NCI-H446 (cell line): ENCODE results near the gene RECQL5.

Source experiments
- DNase-seq, 2 experiments: peaks; one replicate each; lab custom pipeline; 2025; lab: John Stamatoyannopoulos, UW

RECQL5 gene

GRCh38 chr17:75688209-75688825, 21.4 kb upstream of the RECQL5 start:
- DNase-seq: no peak

DNA sequence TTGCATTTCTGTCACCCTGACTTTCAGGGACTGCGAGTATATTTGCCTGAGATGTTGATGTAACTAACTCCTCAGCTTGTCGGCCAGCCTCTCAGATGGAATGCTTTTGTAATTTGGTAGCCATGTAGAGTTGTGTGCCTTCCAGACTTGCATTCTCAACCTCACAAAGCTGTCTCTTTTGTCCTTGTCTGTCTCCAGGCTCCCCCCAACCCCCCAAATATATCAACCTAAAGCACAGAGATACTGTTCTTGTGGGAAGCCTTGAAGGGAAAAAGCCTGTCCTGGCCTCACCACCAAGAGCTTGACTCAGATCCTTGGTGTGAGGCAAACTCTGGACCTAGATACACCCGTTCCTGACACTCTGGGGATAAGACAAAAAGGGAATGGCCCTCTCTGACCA, 18.5 kb upstream of the RECQL5 start:
- DNase-seq: no peak

DNA sequence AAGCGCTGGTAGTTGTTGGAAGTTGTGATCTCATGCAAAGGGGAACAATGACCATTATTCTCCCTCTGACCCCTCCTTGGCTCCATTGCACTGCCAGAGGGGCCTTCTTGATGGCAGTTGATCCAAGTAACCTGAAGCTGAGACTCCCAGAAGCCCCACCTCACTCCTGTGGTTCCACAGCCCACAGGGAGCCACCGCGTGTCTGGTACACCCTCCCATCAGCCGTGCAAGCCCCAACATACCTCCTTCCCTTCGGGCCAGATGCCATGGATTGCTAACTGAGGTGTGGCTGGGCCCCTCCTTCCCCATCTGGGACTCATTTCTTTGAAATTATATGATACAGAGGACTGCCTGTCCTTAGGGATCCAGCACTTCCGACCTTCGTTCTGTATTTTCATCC, 18.0 kb upstream of the RECQL5 start:
- DNase-seq: no peak

- no peak for DNase-seq
Measured at GRCh38 chr17:75684249-75684648, 17.3 kb upstream of the RECQL5 start.

GRCh38 chr17:75683583-75683982, 16.6 kb upstream of the RECQL5 start:
- no peak for DNase-seq

GRCh38 chr17:75681289-75681688, 14.3 kb upstream of the RECQL5 start:
- DNase-seq: no peak

- no peak for DNase-seq
Measured at GRCh38 chr17:75680431-75680830, 13.5 kb upstream of the RECQL5 start.

GRCh38 chr17:75679706-75680211, 12.8 kb upstream of the RECQL5 start:
- DNase-seq: no peak

DNA sequence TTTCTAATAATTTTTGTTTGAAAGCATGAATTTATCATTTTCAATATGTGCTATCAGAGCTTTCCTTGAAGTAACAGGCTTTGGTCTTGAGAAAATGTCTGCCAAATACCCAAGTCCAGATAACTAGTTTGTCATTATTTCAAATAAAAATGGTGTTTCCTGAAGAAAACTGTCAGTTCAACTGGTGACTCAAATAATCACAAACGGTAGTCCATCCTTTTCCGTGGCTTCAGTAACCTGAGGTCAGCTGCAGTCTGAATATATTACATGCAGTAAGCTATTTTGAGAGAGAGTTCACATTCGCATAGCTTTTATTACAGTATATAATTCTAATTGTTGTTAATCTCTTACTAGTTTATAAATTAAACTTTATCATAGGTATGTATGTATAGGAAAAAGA, 9.5 kb upstream of the RECQL5 start:
- no peak for DNase-seq

DNA sequence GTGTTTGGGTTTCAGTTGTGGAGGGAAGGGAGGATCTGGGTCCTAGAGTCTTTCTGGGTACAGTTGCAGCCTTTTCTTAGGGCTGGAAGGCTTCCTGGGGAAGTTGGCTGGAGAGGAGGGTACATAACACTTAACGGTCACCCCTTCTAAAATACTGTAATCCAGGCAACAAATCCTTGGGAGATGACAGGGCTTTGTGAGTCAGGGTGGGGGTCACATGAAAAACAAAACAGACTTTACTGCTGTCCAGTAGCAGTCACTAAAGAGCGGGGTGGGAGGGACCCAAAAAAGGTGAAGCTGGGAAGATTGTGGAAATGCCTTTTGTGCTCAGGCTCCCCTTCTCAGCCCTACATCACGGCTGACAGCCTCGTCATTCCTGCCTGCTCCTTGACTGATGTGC, 6.5 kb upstream of the RECQL5 start:
- DNase-seq: no peak

DNA sequence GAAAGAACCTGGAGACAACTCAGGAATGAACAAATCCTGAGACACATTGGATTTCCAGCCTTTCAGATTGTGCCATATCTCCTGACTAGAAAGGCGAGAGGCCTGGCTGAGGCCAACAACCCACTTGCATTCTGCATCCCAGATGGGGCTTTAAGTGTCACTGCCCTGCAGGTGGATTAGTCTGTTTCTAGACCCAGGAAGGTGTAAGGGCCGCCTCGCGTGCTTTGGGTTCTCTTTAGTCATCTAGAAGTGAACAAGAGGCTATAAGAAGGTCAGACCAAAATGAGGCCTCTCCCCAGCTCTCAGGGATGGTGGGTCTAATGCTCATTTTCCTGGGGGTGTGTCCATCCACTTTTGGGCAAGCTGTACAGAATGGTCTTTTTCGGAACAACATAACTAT, 5.1 kb upstream of the RECQL5 start:
- no peak for DNase-seq

DNA sequence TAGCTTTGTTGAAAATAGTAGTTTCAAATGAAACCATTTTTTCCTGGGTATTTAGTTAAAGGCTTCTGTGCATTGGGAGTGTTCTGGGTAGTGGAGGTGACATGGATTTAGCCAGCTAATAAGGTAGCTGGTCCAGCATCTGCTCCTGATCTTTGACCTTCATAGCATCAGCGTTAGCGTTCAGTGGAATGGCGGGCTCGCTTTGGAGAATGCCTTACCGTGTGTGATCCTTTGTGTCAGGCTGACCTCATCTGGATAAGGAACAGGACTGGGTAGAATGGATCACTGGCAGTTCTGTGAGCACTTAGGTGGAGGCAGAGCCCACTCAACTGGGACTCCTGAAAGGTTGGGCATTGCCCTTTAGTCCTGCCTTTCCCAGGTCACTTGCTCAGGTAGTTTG, 3.9 kb upstream of the RECQL5 start:
- no peak for DNase-seq

DNA sequence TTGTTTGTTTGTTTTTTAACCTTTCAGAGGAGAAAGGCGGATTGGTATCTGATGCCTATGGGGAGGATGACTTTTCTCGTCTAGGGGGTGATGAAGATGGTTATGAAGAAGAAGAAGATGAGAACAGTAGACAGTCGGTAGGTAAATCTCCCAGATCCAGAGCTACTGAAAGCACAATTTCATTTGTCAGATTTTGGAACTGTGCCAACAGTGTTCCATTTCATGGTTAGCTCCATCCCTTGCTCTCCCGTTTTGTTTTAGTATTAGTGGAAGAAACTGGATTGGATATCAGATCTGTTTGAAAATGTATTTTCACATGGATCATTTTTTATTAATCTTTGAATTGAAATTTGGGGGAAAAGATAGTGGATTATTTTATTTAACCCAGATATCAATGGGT, 1.5 kb upstream of the RECQL5 start:
- peak in 1 of 2 experiments; percentile 8 for DNase-seq

GRCh38 chr17:75667825-75668224, 871 bp upstream of the RECQL5 start:
- no peak for DNase-seq

DNA sequence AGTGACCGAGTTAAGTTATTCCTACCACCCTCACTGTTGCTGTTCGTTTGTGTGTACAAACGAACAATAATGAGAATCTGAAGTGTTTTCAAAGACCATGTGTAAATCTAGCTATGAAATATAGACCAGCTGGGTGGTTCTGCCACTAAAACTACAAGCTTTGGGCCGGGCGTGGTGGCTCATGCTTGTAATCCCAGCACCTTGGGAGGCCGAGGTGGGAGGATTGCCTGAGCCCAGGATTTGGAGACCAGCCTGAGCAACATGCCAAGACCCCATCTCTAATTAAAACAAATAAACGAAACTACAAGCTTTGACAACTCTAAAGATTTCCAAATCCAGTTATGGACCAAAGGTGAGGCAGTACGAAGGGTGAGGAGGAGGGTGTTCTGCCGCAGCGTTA, 973 bp downstream of the RECQL5 start:
- DNase-seq: no peak

DNA sequence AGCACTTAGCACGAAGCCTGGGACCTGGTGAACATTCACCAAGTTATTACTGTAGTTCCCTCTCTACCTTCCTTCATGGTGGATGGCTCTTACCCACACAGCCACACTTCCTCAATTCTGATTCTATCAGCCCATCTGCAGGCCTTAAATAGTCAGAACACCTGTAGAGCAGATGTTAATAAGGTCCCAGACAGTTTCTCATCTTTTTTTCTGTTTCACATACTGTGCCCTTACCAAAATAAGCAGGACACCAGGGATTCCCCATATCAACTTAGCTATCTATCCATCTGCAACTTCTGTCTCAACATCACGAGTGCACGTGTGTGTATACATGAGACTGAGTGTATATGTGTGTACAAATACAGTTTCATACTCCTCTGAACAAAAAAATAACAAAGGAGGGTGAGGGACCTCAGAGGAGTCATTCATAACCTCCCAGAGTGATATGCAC, 2.8 kb downstream of the RECQL5 start:
- DNase-seq: no peak

DNA sequence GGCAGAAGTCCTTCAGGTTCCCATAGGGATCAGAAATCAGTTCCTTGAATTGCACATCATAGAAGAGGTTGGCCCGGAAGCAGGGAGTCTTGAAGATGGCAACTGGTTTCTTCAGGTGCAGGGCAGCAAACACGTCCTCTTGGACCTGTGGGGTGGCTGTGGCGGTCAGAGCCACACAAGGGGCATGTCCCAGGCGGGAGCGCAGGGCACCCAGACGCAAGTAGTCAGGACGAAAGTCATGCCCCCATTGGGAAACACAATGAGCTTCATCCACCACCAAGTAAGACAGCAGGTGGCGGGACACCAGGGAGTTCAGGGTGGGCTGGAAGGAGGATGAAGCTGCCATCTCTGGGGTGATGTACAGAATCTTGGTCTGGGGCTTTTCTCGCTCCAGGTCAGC, 4.4 kb downstream of the RECQL5 start:
- no peak for DNase-seq

GRCh38 chr17:75661531-75661930, 5.4 kb downstream of the RECQL5 start:
- no peak for DNase-seq

DNA sequence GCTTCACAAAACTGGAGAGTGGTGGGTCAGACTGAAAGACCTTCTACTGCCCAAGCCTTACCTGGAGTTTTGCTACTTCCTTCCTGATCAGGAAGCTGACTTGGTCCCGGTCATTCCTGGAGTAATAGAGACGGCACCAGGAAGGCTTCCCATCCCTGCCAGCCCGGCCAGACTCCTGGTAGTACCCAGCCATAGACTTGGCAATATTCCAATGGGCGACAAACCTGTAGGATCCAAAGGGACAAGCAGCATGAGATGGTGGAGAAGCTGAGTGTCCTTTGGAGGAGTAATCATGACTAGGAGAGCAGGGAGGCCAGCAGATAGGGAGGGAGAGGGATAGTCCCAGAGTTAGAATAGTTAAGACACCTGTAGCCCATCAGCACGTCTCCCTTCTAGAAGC, 8.7 kb downstream of the RECQL5 start:
- no peak for DNase-seq

DNA sequence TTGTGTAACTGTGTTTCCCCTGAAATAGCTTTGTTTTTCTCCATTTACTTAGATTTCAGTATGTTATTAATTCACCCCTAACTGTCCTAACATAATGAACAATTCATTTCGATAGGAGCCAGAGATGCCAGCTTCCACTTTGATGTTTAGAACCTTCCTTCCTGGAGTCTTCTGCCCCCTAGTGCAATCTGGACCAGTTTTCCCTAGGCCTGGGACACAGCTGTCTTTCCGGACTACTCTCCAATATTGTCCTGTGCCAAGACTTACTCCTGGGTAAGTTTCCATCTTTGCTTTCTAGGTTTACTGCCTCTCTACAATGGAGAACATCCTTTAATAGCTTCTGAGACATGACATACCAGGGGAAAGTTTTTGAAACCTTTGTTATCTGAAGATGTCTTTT, 12.8 kb downstream of the RECQL5 start:
- DNase-seq: peak in 1 of 2 experiments; percentile 6

GRCh38 chr17:75652934-75653549, 13.9 kb downstream of the RECQL5 start:
- DNase-seq: peak; percentile 28

DNA sequence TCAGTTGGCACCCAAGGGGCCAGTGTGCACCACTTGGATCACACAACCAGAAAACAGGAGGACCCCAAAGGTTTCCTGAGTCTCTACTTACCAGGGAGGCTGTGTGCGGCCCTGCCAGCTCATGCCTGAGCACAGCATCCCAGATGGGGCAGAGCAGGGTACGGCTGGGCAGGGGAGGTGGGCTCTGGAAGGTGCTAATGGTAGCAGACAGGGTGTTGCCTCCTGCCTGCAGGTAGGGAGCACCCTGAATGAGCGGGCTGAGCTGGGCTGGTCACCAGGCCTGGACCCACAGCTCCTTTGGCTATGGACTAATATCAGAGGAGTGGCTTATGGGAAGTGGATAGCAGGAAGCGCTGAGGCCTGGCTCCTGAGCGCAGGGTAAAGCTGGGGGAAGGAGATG, 14.6 kb downstream of the RECQL5 start:
- DNase-seq: no peak

GRCh38 chr17:75650874-75651273, 16.1 kb downstream of the RECQL5 start:
- no peak for DNase-seq

GRCh38 chr17:75649687-75650086, 17.3 kb downstream of the RECQL5 start:
- DNase-seq: no peak
